HG02870 (cell line): ENCODE data around the gene RNF20.
"Not testable (repeated sequence)": the region's sequence is repeated elsewhere in the genome, so short reads cannot be mapped to it uniquely, and the experiment has no call there.

Experiments used
- ATAC-seq: cut with Tn5 transposase; IDR thresholded peaks from one replicate; pipeline ENCODE4 v1.9.1; 2021; ENCODE audit warnings: mild to moderate bottlenecking, moderate library complexity; ENCODE audit not compliant: unreplicated experiment

The RNF20 gene

DNA sequence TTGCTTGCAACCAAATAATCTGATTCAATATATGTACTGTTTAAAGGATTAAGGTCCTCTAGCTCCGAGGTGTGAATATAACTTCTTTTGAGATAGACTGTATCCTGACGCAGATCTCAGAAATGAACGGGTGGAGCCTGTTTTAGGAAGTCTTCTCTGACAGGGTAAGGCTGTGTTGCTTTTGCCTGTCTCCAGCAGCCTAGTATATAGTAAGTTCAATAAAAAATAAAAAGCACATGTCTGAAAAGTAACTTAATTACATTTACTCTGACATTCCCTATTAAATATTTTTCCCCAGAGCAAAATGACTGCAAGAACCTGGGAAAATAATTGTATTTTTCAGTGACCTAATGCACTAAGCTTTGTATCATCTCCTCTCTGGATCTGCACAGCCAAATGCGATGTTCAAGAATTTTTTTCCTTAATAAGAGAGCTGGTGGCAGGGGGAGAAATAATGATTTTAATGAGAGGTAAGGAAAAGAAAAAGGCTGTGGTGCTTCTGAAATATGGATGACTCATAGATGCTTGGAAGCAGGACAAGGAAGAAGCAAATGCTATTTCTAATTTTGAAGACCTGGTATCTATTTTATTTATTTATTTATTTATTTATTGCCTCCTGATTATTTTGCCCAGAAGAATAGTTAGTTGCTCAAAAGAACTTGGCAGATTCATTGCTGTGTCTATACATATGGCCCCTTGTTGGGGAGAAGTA, 53.8 kb downstream of the RNF20 start:
- ATAC-seq, result no peak

GRCh38 chr9:101590074-101590473, 56.4 kb downstream of the RNF20 start:
- not testable (repeated sequence) for ATAC-seq

- no peak for ATAC-seq
Observed at GRCh38 chr9:101590901-101591300, 57.2 kb downstream of the RNF20 start.

GRCh38 chr9:101591787-101592446, 58.3 kb downstream of the RNF20 start:
- ATAC-seq, result no peak

GRCh38 chr9:101592788-101593187, 59.1 kb downstream of the RNF20 start:
- no peak for ATAC-seq

DNA sequence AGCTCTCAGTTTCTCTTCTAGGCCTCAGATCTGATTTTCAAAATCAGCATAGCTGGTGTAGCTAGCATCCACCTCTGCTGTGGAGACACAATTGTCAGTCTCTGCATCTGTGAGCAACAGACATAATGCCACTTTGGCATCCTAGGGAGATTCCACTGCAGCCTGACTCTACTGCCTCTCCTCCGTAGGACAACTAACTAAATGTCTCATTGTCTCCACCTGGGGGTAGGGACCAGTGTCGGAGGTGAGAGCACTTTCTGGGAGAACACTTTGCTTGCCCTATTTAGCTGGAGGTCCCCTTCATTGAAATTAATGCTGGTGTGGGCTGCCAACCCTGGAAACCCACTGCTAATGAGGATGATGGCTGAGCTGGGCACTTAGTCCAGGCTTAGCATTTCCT, 59.7 kb downstream of the RNF20 start:
- no peak for ATAC-seq

GRCh38 chr9:101594796-101595195, 61.1 kb downstream of the RNF20 start, which contains the start of gene PPP3R2:
PPP3R2 (minus strand) TSS chr9:101594969; CDS start chr9:101594921, 48 bp downstream.
- no peak for ATAC-seq

DNA sequence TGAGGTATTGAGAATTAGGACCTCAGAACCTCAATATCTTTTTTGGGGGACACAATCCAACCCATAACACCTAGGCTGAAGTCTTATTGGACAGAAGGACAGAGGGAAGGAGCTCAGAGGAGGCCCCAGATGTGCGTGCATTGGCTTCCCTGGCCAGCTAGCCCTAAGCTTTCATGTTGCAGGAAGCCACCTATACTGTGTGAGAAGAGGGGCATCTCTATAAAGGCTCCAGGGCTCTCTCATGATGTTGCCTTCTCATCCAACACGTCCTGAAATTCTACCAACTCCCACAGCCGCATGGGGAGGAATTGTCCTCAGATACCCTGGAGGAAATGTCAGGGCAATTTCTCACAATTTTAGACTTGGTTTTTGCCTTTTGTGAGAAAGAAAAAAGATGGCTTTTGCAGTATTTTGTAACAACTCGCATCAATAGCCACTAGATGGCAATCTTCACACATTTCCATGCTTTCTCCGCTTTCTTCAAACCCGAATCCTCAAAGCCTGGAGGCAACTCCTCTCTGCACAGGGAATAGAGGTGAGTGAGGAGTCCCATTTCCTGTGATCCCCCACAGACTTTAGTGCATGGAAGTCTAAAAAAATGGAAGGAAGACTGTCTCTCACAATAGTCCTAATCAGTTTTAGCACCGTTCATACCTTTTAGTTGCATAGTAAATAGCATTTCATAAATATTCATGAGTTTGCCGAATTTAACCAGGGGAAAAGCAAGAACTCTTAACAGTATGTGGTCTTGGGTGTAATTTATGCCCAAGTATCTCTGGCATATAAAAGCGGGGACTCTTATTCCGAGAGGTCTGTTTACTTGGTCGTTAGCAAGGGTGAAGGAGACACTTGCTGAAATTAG, 68.5 kb downstream of the RNF20 start:
- ATAC-seq, result peak; percentile 69

- ATAC-seq, result no peak
Observed at GRCh38 chr9:101604296-101604695, 70.6 kb downstream of the RNF20 start.

- no peak for ATAC-seq
Observed at GRCh38 chr9:101605547-101605946, 71.9 kb downstream of the RNF20 start.
